D721Med (cell line): Measurements from ENCODE around the gene DES.

Experiments
- DNase-seq: peaks from one replicate; pipeline ENCODE4 v3.0.0; 2011; ENCODE audit warnings: low spot score; ENCODE audit not compliant: insufficient read length
- FAIRE-seq: peaks from 2 replicates; lab custom pipeline; 2011; peaks lifted over from hg19 to GRCh38; lab: Jason Lieb, UNC
- CTCF ChIP-seq: IDR thresholded peaks from 2 replicates; pipeline ENCODE4 v1.5.1; 2012; ENCODE audit warnings: mild to moderate bottlenecking, control low read depth; ENCODE audit not compliant: insufficient read depth; ENCODE audit errors: missing control alignments

The DES gene

GRCh38 chr2:219475278-219475677, 57.1 kb downstream of the DES start:
- FAIRE-seq (no peak), DNase-seq (no peak)
- no peak for TF ChIP-seq CTCF

- DNase-seq (peak; percentile 87), FAIRE-seq (no peak)
- peak; percentile 84 for TF ChIP-seq CTCF
These were observed 57.8 kb downstream of the DES start for GRCh38 chr2:219475697-219476651.
